NCI-H1092 (cell line): ENCODE data around the gene HNRNPH3.
"Not testable (repeated sequence)": the region's sequence is repeated elsewhere in the genome, so short reads cannot be mapped to it uniquely, and the experiment has no call there.

ENCODE experiments used
- DNase-seq: peaks from one replicate; lab custom pipeline; 2025; lab: John Stamatoyannopoulos, UW

The HNRNPH3 gene

GRCh38 chr10:68331455-68332258 is at the start of gene HNRNPH3:
Gene HNRNPH3, plus strand, starts transcription at chr10:68332064. Its CDS starts 5,158 bp downstream, at chr10:68337222.
- DNase-seq, result peak; percentile 94

- no peak for DNase-seq
These were observed 47.5 kb upstream of the HNRNPH3 start for GRCh38 chr10:68284062-68285001.

GRCh38 chr10:68288717-68289116 is 43.1 kb upstream of the HNRNPH3 start:
- DNase-seq, result no peak

GRCh38 chr10:68290736-68291135 is 41.1 kb upstream of the HNRNPH3 start:
- DNase-seq, result no peak

GRCh38 chr10:68296843-68297663 is 34.8 kb upstream of the HNRNPH3 start:
- no peak for DNase-seq

- no peak for DNase-seq
These were observed 30.6 kb upstream of the HNRNPH3 start for GRCh38 chr10:68301301-68301700.

- no peak for DNase-seq
These were observed 29.9 kb upstream of the HNRNPH3 start for GRCh38 chr10:68301790-68302502.

GRCh38 chr10:68302503-68302823 is 29.4 kb upstream of the HNRNPH3 start:
- no peak for DNase-seq

- DNase-seq, result no peak
These were observed 29.0 kb upstream of the HNRNPH3 start for GRCh38 chr10:68302871-68303270.

- no peak for DNase-seq
These were observed 27.9 kb upstream of the HNRNPH3 start for GRCh38 chr10:68303849-68304412.

GRCh38 chr10:68305854-68306253 is 26.0 kb upstream of the HNRNPH3 start:
- DNase-seq, result no peak

- DNase-seq, result no peak
These were observed 21.3 kb upstream of the HNRNPH3 start for GRCh38 chr10:68310531-68310930.

GRCh38 chr10:68314930-68315329 is 16.9 kb upstream of the HNRNPH3 start:
- not testable (repeated sequence) for DNase-seq

GRCh38 chr10:68315582-68315981 is 16.3 kb upstream of the HNRNPH3 start:
- DNase-seq, result no peak

- no peak for DNase-seq
These were observed 13.4 kb upstream of the HNRNPH3 start for GRCh38 chr10:68318331-68319059.

- not testable (repeated sequence) for DNase-seq
These were observed 7.5 kb upstream of the HNRNPH3 start for GRCh38 chr10:68324396-68324795.

GRCh38 chr10:68327889-68328786 is 3.7 kb upstream of the HNRNPH3 start:
- DNase-seq, result no peak

GRCh38 chr10:68329506-68329861 is 2.4 kb upstream of the HNRNPH3 start:
- no peak for DNase-seq

- peak; percentile 10 for DNase-seq
These were observed 911 bp upstream of the HNRNPH3 start for GRCh38 chr10:68330852-68331454.
